Loucy (cell line): ENCODE results near the gene PLEKHA1.

Experiments used
- H2AFZ ChIP-seq: fragments of 200-600 bp; sonication (generic); 2 replicates; pipeline ENCODE4 v1.6.0; 2016; ENCODE audit warnings: antibody characterized with exemption, mild to moderate bottlenecking, low read length, moderate library complexity
- H3F3A ChIP-seq: fragments of 200-600 bp; 2 replicates; pipeline ENCODE4 v1.6.0; 2016; ENCODE audit warnings: antibody characterized with exemption, low read depth, mild to moderate bottlenecking
- H3K27me3 ChIP-seq: fragments of 200-600 bp; sonication (generic); 2 replicates; pipeline ENCODE4 v1.6.1; 2014; ENCODE audit warnings: low read length, mild to moderate bottlenecking; ENCODE audit not compliant: insufficient read depth, poor library complexity, severe bottlenecking
- H3K36me3 ChIP-seq: fragments of 200-600 bp; sonication (generic); 2 replicates; pipeline ENCODE4 v1.6.1; 2016; ENCODE audit warnings: low read length; ENCODE audit not compliant: insufficient read depth
- H3K4me1 ChIP-seq: fragments of 200-600 bp; sonication (generic); 2 replicates; pipeline ENCODE4 v1.5.1; 2014; ENCODE audit warnings: low read length, mild to moderate bottlenecking; ENCODE audit not compliant: insufficient read depth, poor library complexity, severe bottlenecking
- H3K4me2 ChIP-seq: fragments of 200-600 bp; sonication (generic); 2 replicates; pipeline ENCODE4 v1.6.0; 2014; ENCODE audit warnings: antibody characterized with exemption, low read length, low read depth, mild to moderate bottlenecking; ENCODE audit not compliant: poor library complexity, severe bottlenecking
- H3K4me3 ChIP-seq: fragments of 200-600 bp; sonication (generic); 2 replicates; pipeline ENCODE4 v1.5.1; 2014; ENCODE audit warnings: low read length, mild to moderate bottlenecking, mixed read lengths; ENCODE audit not compliant: poor library complexity, severe bottlenecking
- H3K79me2 ChIP-seq: fragments of 200-600 bp; sonication (generic); 2 replicates; pipeline ENCODE4 v1.6.1; 2014; ENCODE audit warnings: low read length; ENCODE audit not compliant: insufficient read depth
- H3K9ac ChIP-seq: fragments of 200-600 bp; sonication (generic); 2 replicates; pipeline ENCODE4 v1.6.0; 2014; ENCODE audit warnings: mild to moderate bottlenecking, low read depth, low read length, moderate library complexity; ENCODE audit not compliant: poor library complexity, severe bottlenecking
- H3K9me2 ChIP-seq: fragments of 200-600 bp; sonication (generic); replicated peaks from 2 replicates; pipeline ENCODE4 v1.6.1; 2016; ENCODE audit warnings: low read depth, low read length, mixed read lengths
- H3K9me3 ChIP-seq: fragments of 200-600 bp; sonication (generic); 2 replicates; pipeline ENCODE4 v1.6.1; 2014; ENCODE audit warnings: mild to moderate bottlenecking, antibody characterized with exemption, low read length, low read depth; ENCODE audit not compliant: insufficient read depth
- H4K20me1 ChIP-seq: fragments of 200-600 bp; sonication (generic); 2 replicates; pipeline ENCODE4 v1.6.0; 2014; ENCODE audit warnings: antibody characterized with exemption, low read length, mild to moderate bottlenecking; ENCODE audit not compliant: insufficient read depth, poor library complexity, severe bottlenecking
- CTCF ChIP-seq: fragments of 200-600 bp; sonication (generic); conservative IDR thresholded peaks from 2 replicates; pipeline ENCODE4 v1.5.1; 2014; ENCODE audit warnings: mild to moderate bottlenecking, antibody characterized with exemption, low read length
- EZH2phosphoT487 ChIP-seq: fragments of 200-600 bp; IDR thresholded peaks from 2 replicates; pipeline ENCODE4 v1.6.1; 2018; ENCODE audit warnings: antibody characterized with exemption, mild to moderate bottlenecking, moderate library complexity, borderline replicate concordance

The PLEKHA1 gene

GRCh38 chr10:122446668-122447423, 72.3 kb downstream of the PLEKHA1 start:
- Histone ChIP-seq H4K20me1 (no peaks in the 10 kb centered on the region), H2AFZ (no peak overlapping the region), H3K4me1 (no peaks in the 10 kb centered on the region), H3K79me2 (no peaks in the 10 kb centered on the region), H3K9ac (no peak overlapping the region), H3K27me3 (no peaks in the 10 kb centered on the region), H3K9me3 (no peaks in the 10 kb centered on the region), H3K36me3 (no peaks in the 10 kb centered on the region), H3K4me3 (no peak overlapping the region), H3K9me2 (no peaks in the 10 kb centered on the region), H3K4me2 (no peak overlapping the region), H3F3A (no peaks in the 10 kb centered on the region)
- no peak for TF ChIP-seq EZH2phosphoT487
- TF ChIP-seq CTCF, result no peak

- Histone ChIP-seq H3K4me2 (no peak overlapping the region), H3K79me2 (no peaks in the 10 kb centered on the region), H3K9ac (no peak overlapping the region), H3K27me3 (no peaks in the 10 kb centered on the region), H3K36me3 (no peaks in the 10 kb centered on the region), H3K9me2 (no peaks in the 10 kb centered on the region), H4K20me1 (no peaks in the 10 kb centered on the region), H3K4me1 (no peaks in the 10 kb centered on the region), H3F3A (no peaks in the 10 kb centered on the region), H3K4me3 (no peak overlapping the region), H3K9me3 (no peaks in the 10 kb centered on the region), H2AFZ (no peak overlapping the region)
- TF ChIP-seq EZH2phosphoT487 (no peak), CTCF (no peak)
Measured at GRCh38 chr10:122448600-122448999, 74.1 kb downstream of the PLEKHA1 start.

- Histone ChIP-seq H3K79me2 (no peaks in the 10 kb centered on the region), H3K4me3 (no peak overlapping the region), H4K20me1 (no peaks in the 10 kb centered on the region), H2AFZ (no peak overlapping the region), H3K4me1 (no peaks in the 10 kb centered on the region), H3F3A (no peaks in the 10 kb centered on the region), H3K36me3 (no peaks in the 10 kb centered on the region), H3K4me2 (no peak overlapping the region), H3K9me3 (no peaks in the 10 kb centered on the region), H3K9ac (no peak overlapping the region), H3K27me3 (no peaks in the 10 kb centered on the region), H3K9me2 (no peaks in the 10 kb centered on the region)
- TF ChIP-seq EZH2phosphoT487 (no peak), CTCF (no peak)
Measured at GRCh38 chr10:122449153-122449552, 74.6 kb downstream of the PLEKHA1 start.
